Inflammatory macrophage treated with lipopolysaccharide for 4 hours (primary cell): Measurements from ENCODE around the gene CARNS1.
"Not testable (repeated sequence)": the region's sequence is repeated elsewhere in the genome, so short reads cannot be mapped to it uniquely, and the experiment has no call there.

Experiments
- DNase-seq: peaks from one replicate; pipeline ENCODE4 v3.0.0-alpha.2; 2020

CARNS1 gene

DNA sequence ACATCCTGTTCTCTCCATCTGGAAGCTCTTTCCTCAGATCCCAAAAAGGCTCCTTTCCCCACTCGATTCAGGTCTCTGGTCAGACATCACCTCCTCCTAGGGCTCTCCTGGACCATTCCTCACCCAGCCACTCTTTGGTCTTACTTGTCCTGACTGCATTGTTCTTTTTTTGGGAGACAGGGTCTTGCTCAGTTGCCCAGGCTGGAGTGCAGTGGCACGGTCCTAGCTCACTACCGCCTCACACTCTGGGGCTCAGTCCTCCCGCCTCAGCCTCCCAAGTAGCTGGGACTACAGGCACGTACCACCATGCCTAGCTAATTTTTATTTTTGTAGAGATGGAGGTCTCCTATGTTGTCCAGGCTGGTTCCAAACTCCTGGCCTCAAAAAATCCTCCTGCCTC, 30.0 kb downstream of the CARNS1 start:
- DNase-seq, result no peak

GRCh38 chr11:67448220-67448609, 32.7 kb downstream of the CARNS1 start:
- DNase-seq, result no peak

GRCh38 chr11:67449116-67449844, 33.8 kb downstream of the CARNS1 start:
- peak; percentile 65 for DNase-seq

- DNase-seq, result no peak
These were observed 35.5 kb downstream of the CARNS1 start for GRCh38 chr11:67450796-67451657.

- DNase-seq, result no peak
These were observed 36.1 kb downstream of the CARNS1 start for GRCh38 chr11:67451658-67451976.

- DNase-seq, result no peak
These were observed 36.9 kb downstream of the CARNS1 start, which contains the start of gene GPR152 for GRCh38 chr11:67452141-67452952. GPR152 (minus strand) TSS chr11:67452729; CDS start chr11:67452724, 5 bp downstream.

DNA sequence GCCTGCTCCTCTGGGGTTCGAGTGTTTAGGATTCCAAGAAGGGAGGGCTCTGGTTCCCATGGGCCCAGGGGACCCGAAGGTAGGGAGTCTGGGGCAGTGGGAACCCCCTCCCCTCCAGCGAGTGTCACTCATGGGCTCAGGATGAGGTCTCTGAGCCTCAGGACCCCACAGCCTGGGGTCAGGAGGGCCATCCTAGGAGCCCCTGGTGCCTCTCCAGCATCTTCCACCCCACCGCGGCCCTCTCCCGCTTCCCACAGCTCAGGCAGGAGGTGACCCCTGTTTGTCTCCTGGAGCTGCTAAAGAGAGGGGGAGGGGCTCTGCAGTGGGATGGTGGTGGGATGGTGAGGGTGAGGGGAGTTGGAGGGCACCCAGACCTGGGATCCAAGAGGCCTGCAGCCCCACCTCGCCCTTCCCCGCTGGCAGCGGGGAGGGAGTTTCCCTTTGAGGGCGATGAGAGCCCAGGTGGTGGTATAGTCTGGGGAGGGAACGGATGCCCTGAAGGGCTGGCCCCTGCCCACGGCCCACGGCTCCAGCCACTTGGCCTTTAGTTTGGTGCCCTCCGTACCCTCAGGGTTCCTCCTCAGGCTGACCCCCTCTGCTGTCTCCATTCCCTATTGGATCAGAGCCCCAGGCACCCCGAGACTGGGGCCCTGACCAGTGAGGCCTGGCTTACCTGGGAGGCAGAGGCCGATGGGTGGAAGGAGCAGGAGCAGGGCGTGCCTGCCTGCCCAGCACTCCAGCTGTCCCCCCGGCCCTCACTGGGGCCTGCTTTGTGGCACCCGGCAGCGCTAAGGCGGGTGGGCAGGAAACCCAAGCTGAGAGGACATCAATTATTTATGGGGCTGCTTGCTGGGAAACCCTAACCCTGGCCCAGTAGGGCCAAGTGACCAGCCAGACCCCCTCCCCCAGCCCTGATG, 38.6 kb downstream of the CARNS1 start:
- DNase-seq, result no peak

- no peak for DNase-seq
These were observed 39.6 kb downstream of the CARNS1 start, which contains the start of gene CABP4 for GRCh38 chr11:67455054-67455453. CABP4 (plus strand) TSS chr11:67455354; CDS start chr11:67455424, 70 bp downstream.

- DNase-seq, result no peak
These were observed 40.7 kb downstream of the CARNS1 start for GRCh38 chr11:67456068-67456705.

DNA sequence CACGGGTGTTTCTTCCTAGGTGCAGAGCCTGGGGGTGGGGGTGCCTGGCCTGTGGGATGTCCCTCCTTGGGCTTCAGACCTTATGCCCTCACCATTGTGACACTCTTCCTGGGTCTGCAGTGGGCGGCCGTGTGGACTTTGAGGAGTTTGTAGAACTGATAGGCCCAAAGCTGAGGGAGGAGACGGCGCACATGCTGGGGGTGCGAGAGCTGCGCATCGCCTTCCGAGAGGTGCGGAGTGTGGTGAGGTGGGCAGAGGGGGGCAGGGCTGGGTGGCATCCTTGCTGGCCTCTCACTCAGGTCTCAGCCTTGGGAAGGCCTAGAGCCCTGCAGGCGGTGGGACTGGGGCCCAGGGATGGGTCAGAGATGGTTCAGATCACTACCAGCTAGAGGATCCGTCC, 42.0 kb downstream of the CARNS1 start:
- no peak for DNase-seq

GRCh38 chr11:67458266-67458665, 42.8 kb downstream of the CARNS1 start:
- no peak for DNase-seq

- DNase-seq, result no peak
These were observed 47.7 kb downstream of the CARNS1 start for GRCh38 chr11:67463186-67463585.

DNA sequence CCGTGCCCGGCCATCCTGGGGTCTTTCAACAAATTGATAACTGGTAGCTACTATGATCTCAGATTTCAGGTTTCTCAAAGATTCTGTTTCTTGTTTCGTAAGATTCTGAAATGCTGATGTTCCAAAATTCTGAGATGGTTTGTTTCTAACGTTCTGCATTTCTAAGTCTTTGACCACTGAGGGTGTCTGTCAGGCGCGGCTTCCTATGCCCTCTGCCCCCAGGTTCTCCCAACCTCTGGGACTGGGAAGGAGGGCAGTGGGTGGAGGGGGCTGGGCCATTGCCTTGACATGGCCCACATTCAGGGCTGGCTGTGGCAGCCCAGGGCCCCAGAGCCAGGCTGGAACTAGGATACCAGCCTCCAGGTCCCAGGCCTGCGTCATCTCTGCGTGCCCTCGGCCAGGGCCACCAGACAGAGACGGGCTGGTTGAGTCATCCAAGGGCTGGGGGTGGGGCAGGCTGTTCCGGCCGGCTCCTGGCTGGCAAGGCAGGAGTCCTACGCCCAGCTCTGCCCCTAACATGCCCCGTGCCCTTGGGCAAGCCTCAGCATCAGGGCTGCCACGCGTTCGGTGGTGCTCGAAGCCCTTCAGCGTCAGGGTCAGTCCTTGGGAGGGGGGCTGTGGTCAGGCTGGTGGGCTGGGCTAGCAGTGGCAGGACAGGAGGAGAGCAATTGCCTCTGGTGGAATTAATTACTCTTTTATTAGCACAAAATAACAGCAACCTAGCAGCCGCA, 48.4 kb downstream of the CARNS1 start:
- peak; percentile 88 for DNase-seq

DNA sequence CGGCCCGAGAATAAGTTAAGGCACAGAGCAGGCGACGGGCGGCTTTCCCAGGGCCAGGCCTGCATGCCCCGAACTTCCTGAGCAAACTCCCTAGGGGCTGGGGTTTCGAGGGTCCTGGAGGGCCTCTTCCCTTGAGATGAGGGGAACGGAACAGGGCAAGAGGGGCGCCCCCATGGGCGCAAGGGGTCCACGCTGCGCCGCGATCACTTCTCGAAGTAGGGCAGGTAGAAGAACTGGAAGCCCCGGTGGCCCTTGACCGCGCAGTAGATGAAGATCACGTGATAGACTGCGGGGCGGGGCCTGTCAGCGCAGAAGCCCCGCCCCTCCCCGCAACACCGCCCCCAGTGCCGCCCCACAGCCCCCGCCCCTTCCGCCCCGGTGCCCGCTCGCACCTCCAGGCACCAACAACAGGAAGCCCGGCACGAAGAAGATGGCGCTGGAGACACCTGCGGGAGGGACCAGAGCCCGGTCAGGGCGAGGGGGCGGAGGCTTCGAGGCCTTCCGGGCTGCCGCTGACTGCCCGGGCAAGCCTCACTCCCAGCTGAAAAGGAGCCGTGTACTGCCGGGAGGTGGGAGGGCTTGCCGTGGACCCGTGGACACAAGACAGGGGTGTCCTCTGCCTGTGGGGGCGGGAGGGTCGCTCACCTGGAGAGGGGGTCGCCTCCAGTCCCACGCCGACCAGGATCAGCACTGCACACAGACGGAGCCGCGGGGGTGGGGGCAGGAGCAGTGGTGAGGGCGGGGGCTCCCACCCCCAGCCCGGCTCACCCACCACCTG, 49.1 kb downstream of the CARNS1 start:
- peak; percentile 84 for DNase-seq

- no peak for DNase-seq
These were observed 49.7 kb downstream of the CARNS1 start for GRCh38 chr11:67465189-67465510.

GRCh38 chr11:67465530-67465929, 50.1 kb downstream of the CARNS1 start:
- DNase-seq, result not testable (repeated sequence)

GRCh38 chr11:67466367-67466766, 50.9 kb downstream of the CARNS1 start:
- no peak for DNase-seq

- DNase-seq, result no peak
These were observed 51.7 kb downstream of the CARNS1 start for GRCh38 chr11:67466962-67467771.

DNA sequence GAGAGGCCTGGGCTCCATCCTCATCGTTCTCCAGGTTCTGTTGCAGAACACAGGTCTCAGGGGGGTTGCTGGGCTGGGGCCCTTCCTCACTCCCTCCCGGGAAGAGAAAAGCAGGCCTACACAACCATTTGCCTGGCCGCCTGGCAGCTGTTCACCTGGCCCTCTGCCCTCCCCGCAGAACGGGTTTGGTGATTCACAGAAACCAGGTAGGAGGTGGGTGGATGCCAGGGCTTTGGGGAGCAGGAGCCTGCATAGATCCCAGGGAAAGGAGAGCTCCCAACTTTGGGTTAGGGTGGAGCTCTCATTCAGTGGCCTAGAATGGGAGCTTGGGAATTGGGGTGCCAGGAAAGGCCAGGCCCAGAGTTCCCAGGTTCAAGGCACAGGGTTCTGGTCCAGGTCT, 52.6 kb downstream of the CARNS1 start:
- DNase-seq, result no peak

- DNase-seq, result no peak
These were observed 52.9 kb downstream of the CARNS1 start for GRCh38 chr11:67468456-67468758.
